K562 (cell line): ENCODE data around the gene ORAI3.

Source experiments
- ARID4B ChIP-seq: sonication (generic); formaldehyde crosslinking; IDR thresholded peaks from 2 replicates; pipeline ENCODE4 v1.8.0; 2022; ENCODE audit warnings: mild to moderate bottlenecking, missing genetic modification reagents
- MCM3 ChIP-seq: fragments of 450-650 bp; IDR thresholded peaks from 2 replicates; pipeline ENCODE4 v1.6.1; 2016
- PATZ1 ChIP-seq: fragments of 250-450 bp; sonication (Bioruptor Pico); IDR thresholded peaks from 2 replicates; pipeline ENCODE4 v1.5.0; 2020; ENCODE audit warnings: mild to moderate bottlenecking, borderline replicate concordance
- RAD21 ChIP-seq, 2 experiments: fragments of 250-450 bp in 1 of 2; fragments of 450-650 bp in 1 of 2; sonication (Bioruptor Pico) in 1 of 2; formaldehyde crosslinking in 1 of 2; IDR thresholded peaks in 1 of 2; conservative IDR thresholded peaks in 1 of 2; 2 replicates each; pipeline versions ENCODE4 v1.4.0 to v1.8.0; 2020 to 2022; ENCODE audit warnings: mild to moderate bottlenecking in 2 of 2, moderate library complexity in 1 of 2
- SPI1 ChIP-seq: IDR thresholded peaks from 2 replicates; pipeline ENCODE4 v1.6.1; 2011; ENCODE audit warnings: low read depth, low read length, control low read depth, borderline replicate concordance

- no peak for TF ChIP-seq SPI1
- TF ChIP-seq RAD21 (CRISPR knock-in tag; conservative IDR thresholded peaks at IDR 0.05 in 1 of 2, IDR thresholded peaks at IDR 0.05 in 1 of 2), result no peak
- TF ChIP-seq PATZ1, result no peak
- no peak for TF ChIP-seq MCM3
- no peak for TF ChIP-seq ARID4B (CRISPR knock-in tag)
These were observed 4.5 kb upstream of the ORAI3 start for GRCh38 chr16:30944352-30944751.
